HepG2 (cell line): Measurements from ENCODE around the gene CDKN2AIP. TPM values are rescaled to one million over a fixed set of nuclear protein-coding genes. Genes with fewer than 3 reads are reported as not detected.

Experiments
- ATAC-seq: fragments of 200-7000 bp; cut with Tn5 transposase; 3 replicates; pipeline ENCODE4 v1.9.1; 2020; ENCODE audit warnings: mild to moderate bottlenecking, moderate library complexity
- BruUV-seq: library from RNA; stranded (reverse); fragments of 400-500 nt; replicated peaks from 2 replicates; lab custom pipeline; 2021; lab: Mats Ljungman, UMichigan
- CTCF ChIA-PET: fragments of 300-600 bp; formaldehyde crosslinking; extraction: SDS; loops from one replicate; lab custom pipeline; 2021; ENCODE audit warnings: low total read pairs, inconsistent platforms, low intra/inter-chr PET ratio; lab: Yijun Ruan, JAX
- POLR2A ChIA-PET: fragments of 350-600 bp; sonication (Branson Sonifier 250); formaldehyde crosslinking; loops from one replicate; lab custom pipeline; 2020; ENCODE audit warnings: antibody characterized with exemption, inconsistent platforms; lab: Yijun Ruan, JAX
- DNase-seq: peaks from one replicate; pipeline ENCODE4 v3.0.0-alpha.2; 2015; ENCODE audit warnings: low spot score
- FAIRE-seq: peaks from 3 replicates; lab custom pipeline; 2011; peaks lifted over from hg19 to GRCh38; lab: Jason Lieb, UNC
- H2AFZ ChIP-seq: one replicate; pipeline ENCODE4 v1.6.1; 2011; ENCODE audit warnings: low read length, inconsistent platforms
- H3K27ac ChIP-seq: fragments of 300-600 bp; 3 replicates; pipeline ENCODE4 v1.8.0; 2011; ENCODE audit warnings: mixed run types, mild to moderate bottlenecking, mixed read lengths, low read length, inconsistent platforms; ENCODE audit not compliant: insufficient read depth; ENCODE audit errors: extremely low read length
- H3K27me3 ChIP-seq, 2 experiments: fragments of 200-600 bp in 1 of 2; 2 replicates in 1 of 2; 3 replicates in 1 of 2; pipeline versions ENCODE4 v1.6.0 to v1.8.0; 2011; ENCODE audit warnings: low read length in 2 of 2, mild to moderate bottlenecking in 2 of 2, moderate library complexity in 2 of 2, inconsistent platforms in 1 of 2; ENCODE audit not compliant: insufficient read depth in 2 of 2, control insufficient read depth in 1 of 2
- H3K36me3 ChIP-seq, 2 experiments: fragments of 200-600 bp in 1 of 2; replicated peaks in 1 of 2; 2 replicates in 1 of 2; 3 replicates in 1 of 2; pipeline versions ENCODE4 v1.5.1 to v1.8.0; 2011; ENCODE audit warnings: low read length in 2 of 2, inconsistent platforms in 1 of 2; ENCODE audit not compliant: insufficient read depth in 2 of 2, control insufficient read depth in 1 of 2
- H3K4me1 ChIP-seq: 2 replicates; pipeline ENCODE4 v1.5.1; 2012; ENCODE audit warnings: low read length, inconsistent platforms; ENCODE audit not compliant: insufficient read depth
- H3K4me2 ChIP-seq: 2 replicates; pipeline ENCODE4 v1.6.0; 2011; ENCODE audit warnings: low read depth, low read length, inconsistent platforms
- H3K4me3 ChIP-seq, 3 experiments: fragments of 200-600 bp in 1 of 3; sonication (generic), shearing (Covaris generic) in 1 of 3; replicated peaks in 1 of 3; 2 replicates each; pipeline ENCODE4 v1.5.1; 2011 to 2016; ENCODE audit warnings: low read length in 3 of 3, inconsistent platforms in 2 of 3, low read depth in 2 of 3, mild to moderate bottlenecking in 2 of 3, control low read depth in 1 of 3, mixed read lengths in 1 of 3; ENCODE audit not compliant: insufficient read depth in 1 of 3
- H3K79me2 ChIP-seq: one replicate; pipeline ENCODE4 v1.6.1; 2011; ENCODE audit warnings: low read length, inconsistent platforms; ENCODE audit not compliant: insufficient read depth
- H3K9ac ChIP-seq: 2 replicates; pipeline ENCODE4 v1.6.0; 2011; ENCODE audit warnings: mild to moderate bottlenecking, low read depth, low read length, inconsistent platforms; ENCODE audit not compliant: insufficient read depth
- H3K9me3 ChIP-seq: 2 replicates; pipeline ENCODE4 v1.5.1; 2012; ENCODE audit warnings: mild to moderate bottlenecking, low read length
- H4K20me1 ChIP-seq: 2 replicates; pipeline ENCODE4 v1.6.0; 2011; ENCODE audit warnings: inconsistent platforms, mild to moderate bottlenecking, low read length, moderate library complexity; ENCODE audit not compliant: insufficient read depth
- ELF4 ChIP-seq: sonication (generic); formaldehyde crosslinking; IDR thresholded peaks from 2 replicates; pipeline ENCODE4 v1.5.0; 2020; ENCODE audit warnings: missing genetic modification reagents, mild to moderate bottlenecking, moderate library complexity, borderline replicate concordance
- KAT8 ChIP-seq: IDR thresholded peaks from 2 replicates; pipeline ENCODE4 v1.6.1; 2016; ENCODE audit warnings: missing genetic modification reagents, missing compliant biosample characterization
- KLF13 ChIP-seq: sonication (generic); formaldehyde crosslinking; IDR thresholded peaks from 2 replicates; pipeline ENCODE4 v1.4.0; 2020; ENCODE audit warnings: mild to moderate bottlenecking, missing genetic modification reagents
- NPAS2 ChIP-seq: sonication (generic); formaldehyde crosslinking; IDR thresholded peaks from 2 replicates; pipeline ENCODE4 v1.8.0; 2022; ENCODE audit warnings: mild to moderate bottlenecking, missing genetic modification reagents, borderline replicate concordance
- SMAD9 ChIP-seq: sonication (generic); formaldehyde crosslinking; IDR thresholded peaks from 2 replicates; pipeline ENCODE4 v1.5.1; 2020; ENCODE audit warnings: mild to moderate bottlenecking, missing genetic modification reagents
- SRSF1 ChIP-seq: fragments of 200-400 bp; formaldehyde crosslinking; optimal IDR thresholded peaks from 2 replicates; pipeline ENCODE3; 2017; ENCODE audit warnings: mild to moderate bottlenecking, low read depth, low read length, moderate library complexity
- TCF12 ChIP-seq, 2 experiments: fragments of 450-650 bp in 1 of 2; sonication (generic) in 1 of 2; formaldehyde crosslinking in 1 of 2; IDR thresholded peaks; 2 replicates each; pipeline versions ENCODE4 v1.6.1 to v1.8.0; 2017 to 2022; ENCODE audit warnings: antibody characterized with exemption in 1 of 2, mild to moderate bottlenecking in 1 of 2, missing genetic modification reagents in 1 of 2, moderate library complexity in 1 of 2
- ZNF260 ChIP-seq: sonication (generic); formaldehyde crosslinking; IDR thresholded peaks from 2 replicates; pipeline ENCODE4 v1.4.0; 2020; ENCODE audit warnings: missing genetic modification reagents, low read depth, mild to moderate bottlenecking, borderline replicate concordance
- ZNF530 ChIP-seq: sonication (generic); formaldehyde crosslinking; IDR thresholded peaks from 2 replicates; pipeline ENCODE4 v1.5.0; 2020; ENCODE audit warnings: low read depth, mild to moderate bottlenecking, missing genetic modification reagents
- WGBS: methylation state at CpG from one replicate; pipeline ENCODE4 v1.1.6; 2017; ENCODE audit warnings: low lambda C conversion rate; 5-methylcytosine and 5-hydroxymethylcytosine counted together
- in situ Hi-C: cut with HindIII; loops from 2 replicates; pipeline ENCODE4 v1.10.0; 2017; ENCODE audit warnings: low pct_unique_long_range_greater_than_20kb; ENCODE audit not compliant: extremely low pct_ligation_motif_present
- intact Hi-C: fragments of 100-400 bp; cut with micrococcal nuclease; formaldehyde crosslinking; loops from one replicate; pipeline ENCODE4 v1.10.0; 2022; ENCODE audit not compliant: unreplicated experiment
- polyA plus RNA-seq, 8 experiments: library from polyadenylated mRNA; depleted of rRNA in 3 of 8; stranded (reverse) in 7 of 8; unstranded in 1 of 8; fragments of >200 nt; fragmentation: Illumina TruSeq in 4 of 8; extraction: Trizol in 4 of 8; gene quantifications; 2 replicates each; pipeline versions ENCODE4 v1.2.1 to v1.2.3, GENCODE V29; 2011 to 2016; ENCODE audit warnings: low read depth in 4 of 8, missing spikeins in 1 of 8, mixed read lengths in 1 of 8; ENCODE audit not compliant: insufficient read depth in 1 of 8
- total RNA-seq, 5 experiments: library from RNA; depleted of rRNA; stranded (reverse); fragments of >200 nt; fragmentation: Illumina TruSeq; extraction: Trizol; gene quantifications; 2 replicates each; pipeline ENCODE4 v1.2.3, GENCODE V29; 2016; ENCODE audit warnings: low read depth in 1 of 5
- TF ChIP-seq, protein P1 (sequence below): IDR thresholded peaks from 2 replicates; pipeline ENCODE4 v1.6.1; 2016; ENCODE audit warnings: low read depth

CDKN2AIP gene
- total and polyA plus RNA-seq, 2 of the 13 experiments (the other 11 are each of a cell fraction or from before 2014, with no cell fraction given) = 17.0 to 18.7 TPM

DNA sequence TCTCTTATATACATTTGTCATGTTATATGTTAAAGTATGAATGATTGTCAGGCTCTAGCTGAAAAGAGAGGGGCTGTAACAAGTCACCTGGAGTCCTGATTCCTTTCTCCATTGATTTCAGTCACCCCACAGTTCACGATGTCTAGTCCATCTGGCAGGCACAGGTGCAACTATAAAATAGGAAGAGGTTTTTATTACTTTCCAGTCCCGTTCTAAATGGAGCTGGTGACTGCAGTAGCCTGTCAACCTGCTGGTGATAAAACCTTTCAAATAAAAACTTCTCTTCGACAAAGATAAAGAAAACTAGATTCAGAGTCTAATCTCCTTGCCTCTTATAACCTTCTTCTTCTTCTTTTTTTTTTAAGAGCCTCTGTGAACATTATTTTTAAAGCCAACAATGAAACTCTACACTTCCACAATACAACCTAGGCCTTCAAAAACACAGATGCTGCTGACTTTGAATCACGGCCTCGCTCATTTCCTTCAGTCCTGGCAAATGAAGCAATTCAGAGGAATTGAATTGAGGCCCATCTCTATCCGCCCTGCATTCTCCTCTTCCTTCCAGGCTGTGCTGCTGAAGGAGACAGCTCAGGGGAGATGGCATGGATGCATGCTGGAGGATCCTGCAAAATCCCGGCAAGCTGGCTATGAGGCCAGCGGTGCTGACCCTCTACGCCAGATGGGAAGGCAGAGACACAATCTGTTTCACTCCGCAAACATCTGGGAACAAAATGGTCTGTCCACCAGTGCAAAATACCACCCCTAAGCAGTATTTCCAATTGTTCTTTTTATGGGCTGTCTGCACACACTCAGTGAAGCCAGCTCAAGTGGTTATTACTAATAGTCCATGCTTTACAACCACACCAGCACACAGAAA, 27.3 kb upstream of the CDKN2AIP start:
- H2AFZ ChIP-seq = no peak overlapping the region

DNA sequence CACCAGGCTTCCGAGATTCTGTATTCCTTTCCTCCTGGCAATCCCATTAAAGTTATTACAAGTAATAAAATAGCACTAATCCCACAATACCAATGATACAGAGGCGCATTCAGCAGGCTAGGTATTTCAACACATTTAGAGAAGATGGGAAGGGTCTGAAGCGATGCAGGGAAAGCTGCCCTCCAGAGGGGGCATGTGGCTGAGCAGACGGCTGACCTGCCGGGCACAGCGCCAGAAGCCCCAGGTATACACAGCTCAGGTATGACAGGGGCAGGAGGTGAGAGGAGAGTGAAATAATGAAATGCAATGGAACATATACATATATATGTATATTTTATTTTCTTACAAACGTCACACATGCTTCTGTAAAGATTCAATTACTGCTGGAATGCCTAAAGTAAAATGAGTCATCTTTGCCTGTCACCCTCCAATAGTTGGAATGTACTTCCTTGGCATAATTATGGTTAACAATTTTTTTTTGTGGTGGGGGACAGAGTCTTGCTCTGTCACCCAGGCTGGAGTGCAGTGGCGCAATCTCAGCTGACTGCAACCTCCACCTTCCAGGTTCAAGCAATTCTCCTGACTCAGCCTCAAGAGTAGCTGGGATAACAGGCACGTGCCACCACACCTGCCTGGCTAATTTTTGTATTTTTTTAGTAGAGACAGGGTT, 21.3 kb upstream of the CDKN2AIP start:
- peak; percentile 47 for ATAC-seq
- H3K4me3 ChIP-seq = no peak overlapping the region
- in situ Hi-C loops = loop anchor here (25.0 kb wide), 1 partner anchor 361 kb away; no protein-coding TSS in a partner anchor

More for the DNA sequence above, 27.3 kb upstream of the CDKN2AIP start:
- in situ Hi-C loops = loop anchor here (25.0 kb wide), 1 partner anchor 355 kb away; no protein-coding TSS in a partner anchor
- Histone ChIP-seq H3K36me3 (no peaks in the 10 kb centered on the region), H3K9ac (no peak overlapping the region), H3K27me3 (peaks cover 0 to 20% of the 10 kb centered on the region in 2 experiments; a peak in 2 of 5 replicates), H3K79me2 (no peaks in the 10 kb centered on the region), H3K4me1 (no peaks in the 10 kb centered on the region), H3K4me3 (no peak overlapping the region), H3K4me2 (no peak overlapping the region), H3K27ac (no peak overlapping the region), H3K9me3 (no peaks in the 10 kb centered on the region), H4K20me1 (no peaks in the 10 kb centered on the region)
- 54% methylated on average over 10 of the region's 10 CpGs for WGBS
- ChIA-PET CTCF (no interaction called here), POLR2A (no interaction called here)
- no peak for DNase-seq
- BruUV-seq = no TSS peak
- no peak for FAIRE-seq
- no peak for TF ChIP-seq ZNF530
- TF ChIP-seq NPAS2 = no peak
- TF ChIP-seq ZNF260 = no peak
- TF ChIP-seq ELF4 (CRISPR knock-in tag) = no peak
- intact Hi-C loops = no loop called here
- no peak for ATAC-seq

More for the DNA sequence above, 21.3 kb upstream of the CDKN2AIP start:
- ChIA-PET CTCF (no interaction called here), POLR2A (no interaction called here)
- DNase-seq = no peak
- no peak overlapping the region for H3K9ac ChIP-seq
- intact Hi-C loops = no loop called here
- no peak overlapping the region for H3K4me2 ChIP-seq
- no peaks in the 10 kb centered on the region for H3K4me1 ChIP-seq
- no peak for FAIRE-seq
- H2AFZ ChIP-seq = no peak overlapping the region
- no peaks in the 10 kb centered on the region for H3K9me3 ChIP-seq
- no peaks in the 10 kb centered on the region for H3K36me3 ChIP-seq
- 19% methylated on average over 9 of the region's 9 CpGs for WGBS
- H3K27me3 ChIP-seq = peaks cover 0 to 6% of the 10 kb centered on the region in 2 experiments; a peak in 2 of 5 replicates
- no peaks in the 10 kb centered on the region for H3K79me2 ChIP-seq
- no TSS peak for BruUV-seq
- H4K20me1 ChIP-seq = no peaks in the 10 kb centered on the region
- TF ChIP-seq KAT8 (no peak), KLF13 (CRISPR knock-in tag) (no peak), SRSF1 (no peak), TCF12 (IDR thresholded peaks at IDR 0.05) (no peak), TCF12 (CRISPR knock-in tag; IDR thresholded peaks at IDR 0.05) (no peak), SMAD9 (CRISPR knock-in tag) (no peak)
- TF ChIP-seq, protein P1, sequence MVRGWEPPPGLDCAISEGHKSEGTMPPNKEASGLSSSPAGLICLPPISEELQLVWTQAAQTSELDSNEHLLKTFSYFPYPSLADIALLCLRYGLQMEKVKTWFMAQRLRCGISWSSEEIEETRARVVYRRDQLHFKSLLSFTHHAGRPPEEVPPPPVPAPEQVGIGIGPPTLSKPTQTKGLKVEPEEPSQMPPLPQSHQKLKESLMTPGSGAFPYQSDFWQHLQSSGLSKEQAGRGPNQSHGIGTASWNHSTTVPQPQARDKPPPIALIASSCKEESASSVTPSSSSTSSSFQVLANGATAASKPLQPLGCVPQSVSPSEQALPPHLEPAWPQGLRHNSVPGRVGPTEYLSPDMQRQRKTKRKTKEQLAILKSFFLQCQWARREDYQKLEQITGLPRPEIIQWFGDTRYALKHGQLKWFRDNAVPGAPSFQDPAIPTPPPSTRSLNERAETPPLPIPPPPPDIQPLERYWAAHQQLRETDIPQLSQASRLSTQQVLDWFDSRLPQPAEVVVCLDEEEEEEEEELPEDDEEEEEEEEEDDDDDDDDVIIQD (CRISPR knock-in tag) = no peak
- no peak overlapping the region for H3K27ac ChIP-seq
